ENCODE data around the gene KIF3A.

KIF3A gene

DNA sequence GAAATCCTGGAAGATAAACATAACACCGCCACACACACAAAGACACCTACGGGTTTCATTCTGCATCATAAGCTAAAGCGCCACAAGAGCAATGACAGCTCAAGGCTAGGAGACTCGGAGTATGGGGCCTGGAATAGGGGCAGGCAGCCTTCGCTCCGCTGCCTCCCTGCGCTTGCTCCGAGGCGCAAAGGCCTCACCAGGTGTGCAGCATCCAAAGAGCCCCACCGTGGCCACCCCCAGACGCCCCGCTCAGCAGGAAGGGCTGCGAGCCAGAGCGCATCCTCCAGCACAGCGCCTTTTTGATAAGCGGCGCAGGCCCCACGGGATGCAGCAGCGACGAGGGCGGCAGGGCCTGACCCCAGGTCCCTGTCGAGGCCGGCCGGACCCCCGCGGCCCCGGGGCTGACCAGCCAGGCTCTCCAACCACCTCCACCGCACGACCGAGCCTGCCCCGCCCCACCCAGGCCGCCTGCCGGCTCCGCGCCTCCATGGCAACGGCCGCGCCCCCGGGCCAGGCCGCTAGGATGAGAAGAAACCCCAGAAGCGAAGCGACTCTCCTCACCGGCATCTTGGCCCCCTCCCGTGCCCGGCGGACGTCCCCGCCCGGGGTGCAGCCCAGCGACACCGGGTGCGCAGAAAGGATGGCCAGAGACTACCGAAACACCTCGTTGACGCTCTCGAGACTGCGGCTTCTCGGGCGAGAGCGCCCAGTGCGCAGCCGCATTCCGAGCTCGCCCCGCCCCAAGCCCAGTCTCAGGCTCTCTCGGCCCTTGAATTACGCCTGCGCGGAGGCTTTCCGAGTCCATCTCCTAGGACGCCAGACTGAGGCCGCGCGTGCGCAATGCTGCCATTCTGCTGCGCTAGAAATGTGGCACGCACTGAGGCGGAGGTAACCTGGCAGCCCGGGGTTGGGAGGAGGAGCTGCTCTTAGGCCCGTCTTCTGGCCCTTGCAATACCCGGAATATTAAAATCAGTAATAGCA, at the start of gene KIF3A:
KIF3A (minus strand) TSS at position 694 of the 981 bp plus-strand sequence; CDS start at position 567, 127 bp downstream.
- in situ Hi-C loops (cut with HindIII; ENCODE audit: low sequenced_read_pairs): no loop called here

- in situ Hi-C loops (cut with HindIII; ENCODE audit: low sequenced_read_pairs): no loop called here
These were observed 49.7 kb upstream of the KIF3A start for GRCh38 chr5:132787076-132787475.

DNA sequence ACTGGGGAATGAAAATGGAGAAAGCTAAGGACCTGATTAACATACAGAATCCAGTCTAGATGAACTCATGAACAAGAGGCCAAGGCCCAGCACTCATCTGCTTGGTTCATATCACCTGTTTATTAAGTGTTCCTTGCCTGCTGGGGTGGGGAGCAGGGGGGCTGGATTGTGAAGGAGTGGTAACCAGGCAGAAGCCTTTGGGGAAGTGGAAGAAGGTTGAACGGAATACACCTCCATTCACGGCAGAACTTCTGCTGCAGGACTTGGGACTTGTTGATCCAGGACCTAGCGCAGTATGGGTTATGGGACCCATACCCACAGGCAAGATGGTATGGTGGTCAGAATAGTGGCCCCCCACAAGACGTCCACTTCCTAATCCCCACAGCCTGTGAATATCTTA, 48.5 kb upstream of the KIF3A start:
- in situ Hi-C loops (cut with HindIII; ENCODE audit: low sequenced_read_pairs): no loop called here

GRCh38 chr5:132785365-132785764, 48.0 kb upstream of the KIF3A start:
- in situ Hi-C loops (cut with HindIII; ENCODE audit: low sequenced_read_pairs): no loop called here

DNA sequence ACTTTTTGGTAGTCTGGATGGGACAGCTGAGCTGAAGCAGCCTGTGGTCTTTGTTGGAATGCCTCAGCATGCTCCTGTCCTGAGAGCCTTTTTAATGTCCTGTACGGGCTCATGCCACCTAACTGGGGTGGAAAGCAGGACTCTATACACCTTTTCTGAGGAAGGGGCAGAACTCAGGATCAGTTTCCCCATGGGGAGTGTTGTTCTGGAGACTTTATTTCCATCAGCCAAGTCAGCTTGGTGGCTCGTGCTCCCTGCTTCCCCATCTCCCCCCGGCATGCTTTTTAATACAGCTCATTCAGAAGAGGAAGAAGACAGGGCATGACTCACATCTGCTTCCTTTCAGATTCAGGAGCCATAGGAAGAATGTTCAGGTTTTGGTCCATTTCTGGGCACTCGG, 44.8 kb upstream of the KIF3A start:
- in situ Hi-C loops (cut with HindIII; ENCODE audit: low sequenced_read_pairs): no loop called here

- in situ Hi-C loops (cut with HindIII; ENCODE audit: low sequenced_read_pairs): no loop called here
These were observed 43.7 kb upstream of the KIF3A start for GRCh38 chr5:132781029-132781428.

DNA sequence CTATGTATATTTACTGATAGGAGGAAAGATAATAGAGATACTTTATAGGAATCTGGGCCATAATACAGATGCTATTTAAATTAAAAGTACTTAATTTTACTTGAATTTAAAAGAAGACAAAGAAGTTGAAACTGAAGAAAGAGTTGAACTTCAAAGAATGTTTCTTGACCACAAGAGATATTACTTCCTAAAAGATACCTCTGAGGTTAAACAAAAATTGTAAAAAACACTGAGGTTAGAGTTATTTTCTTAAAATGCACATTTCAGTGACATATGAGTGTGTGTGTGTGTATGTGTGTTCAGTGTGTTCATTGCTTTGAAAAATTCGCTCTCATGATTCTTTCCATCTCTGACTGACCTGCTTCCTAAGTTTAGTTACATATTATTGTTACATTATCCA, 43.2 kb upstream of the KIF3A start:
- in situ Hi-C loops (cut with HindIII; ENCODE audit: low sequenced_read_pairs): no loop called here

GRCh38 chr5:132779961-132780360, 42.6 kb upstream of the KIF3A start:
- in situ Hi-C loops (cut with HindIII; ENCODE audit: low sequenced_read_pairs): no loop called here

- in situ Hi-C loops (cut with HindIII; ENCODE audit: low sequenced_read_pairs): no loop called here
These were observed 41.5 kb upstream of the KIF3A start for GRCh38 chr5:132778856-132779255.

GRCh38 chr5:132778129-132778528, 40.8 kb upstream of the KIF3A start:
- in situ Hi-C loops (cut with HindIII; ENCODE audit: low sequenced_read_pairs): no loop called here

- in situ Hi-C loops (cut with HindIII; ENCODE audit: low sequenced_read_pairs): no loop called here
These were observed 40.1 kb upstream of the KIF3A start, which contains the start of gene SEPTIN8 for GRCh38 chr5:132777209-132778069. Gene SEPTIN8, minus strand, starts transcription at chr5:132777239. Its CDS starts 102 bp downstream, at chr5:132777137.

DNA sequence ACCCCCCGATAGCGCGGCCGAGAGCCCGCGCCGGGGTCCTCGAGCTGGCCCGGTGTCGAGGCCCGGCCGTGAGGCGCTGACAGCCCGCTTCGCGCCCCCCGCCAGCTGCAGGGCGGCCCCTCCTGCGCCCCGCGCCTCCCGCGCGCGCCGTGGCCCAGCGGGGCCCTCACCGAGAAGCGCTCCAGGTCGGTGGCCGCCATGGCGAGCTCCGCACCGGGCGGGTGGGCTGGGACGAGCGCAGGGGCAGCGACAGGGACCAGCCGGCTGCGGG, 39.5 kb upstream of the KIF3A start:
- in situ Hi-C loops (cut with HindIII; ENCODE audit: low sequenced_read_pairs): no loop called here

DNA sequence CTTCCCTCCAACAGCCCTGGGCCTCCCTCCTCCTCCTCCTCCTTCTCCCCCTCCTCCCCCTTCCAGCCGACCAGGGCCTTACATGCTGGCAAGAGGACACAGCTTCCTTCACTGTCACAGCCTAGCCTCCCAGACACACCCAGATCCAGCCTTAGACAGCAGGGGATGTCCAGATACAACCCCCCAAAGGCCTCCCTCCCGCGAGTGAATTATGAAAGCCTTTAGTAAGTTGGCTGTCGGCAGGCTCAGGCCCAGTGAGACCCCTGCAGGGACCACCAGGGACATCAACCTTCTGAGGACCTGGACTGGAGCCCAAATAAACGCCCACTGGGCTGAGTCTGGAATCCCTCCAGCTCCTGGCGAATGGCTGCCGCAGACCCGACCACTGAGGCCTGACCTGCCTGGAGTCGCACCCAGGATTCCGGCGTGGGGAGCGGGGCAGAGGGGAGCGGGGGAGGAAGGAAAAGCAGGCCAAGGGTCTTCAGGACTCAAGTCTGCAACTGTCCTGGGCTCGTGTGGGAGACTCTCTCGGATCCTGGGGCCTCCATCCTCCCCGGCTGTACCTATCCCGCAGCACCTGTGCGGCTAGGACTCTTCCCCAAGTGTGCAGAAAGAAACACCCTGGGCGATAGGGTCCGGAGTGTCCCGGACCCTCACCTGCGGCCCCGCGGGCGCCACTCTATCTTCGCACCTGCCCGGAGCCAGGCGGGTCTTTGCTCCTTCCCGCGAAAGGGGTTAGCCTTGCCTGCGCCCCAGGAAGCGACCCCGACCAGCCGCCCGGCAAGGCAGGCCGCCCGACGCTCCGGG, 39.0 kb upstream of the KIF3A start:
- in situ Hi-C loops (cut with HindIII; ENCODE audit: low sequenced_read_pairs): no loop called here

- in situ Hi-C loops (cut with HindIII; ENCODE audit: low sequenced_read_pairs): no loop called here
These were observed 38.2 kb upstream of the KIF3A start for GRCh38 chr5:132775476-132775961.

- in situ Hi-C loops (cut with HindIII; ENCODE audit: low sequenced_read_pairs): loop anchor here (5.0 kb wide), 1 partner anchor 58 kb away; no protein-coding TSS in a partner anchor
These were observed 37.5 kb upstream of the KIF3A start for GRCh38 chr5:132774896-132775295.

DNA sequence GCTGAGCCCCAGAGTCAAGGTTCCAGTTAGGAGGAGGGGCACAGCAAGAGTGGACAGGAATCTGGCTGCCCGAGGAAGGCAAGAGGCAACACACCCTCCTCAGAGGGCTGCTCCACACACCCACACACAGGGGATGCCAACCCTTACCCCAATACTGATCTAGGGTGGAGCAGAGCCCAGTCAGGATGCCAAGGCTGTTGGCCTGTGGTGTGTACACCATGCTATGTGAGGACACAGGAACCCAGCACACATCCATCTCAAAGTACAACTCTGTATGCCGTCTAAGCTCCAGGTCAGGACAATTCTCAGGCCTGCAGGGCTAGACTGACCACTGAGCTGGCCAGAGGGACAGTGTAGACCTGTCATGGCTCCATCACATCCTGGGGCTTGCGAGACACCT, 37.1 kb upstream of the KIF3A start:
- in situ Hi-C loops (cut with HindIII; ENCODE audit: low sequenced_read_pairs): loop anchor here (5.0 kb wide), 1 partner anchor 57 kb away; no protein-coding TSS in a partner anchor

DNA sequence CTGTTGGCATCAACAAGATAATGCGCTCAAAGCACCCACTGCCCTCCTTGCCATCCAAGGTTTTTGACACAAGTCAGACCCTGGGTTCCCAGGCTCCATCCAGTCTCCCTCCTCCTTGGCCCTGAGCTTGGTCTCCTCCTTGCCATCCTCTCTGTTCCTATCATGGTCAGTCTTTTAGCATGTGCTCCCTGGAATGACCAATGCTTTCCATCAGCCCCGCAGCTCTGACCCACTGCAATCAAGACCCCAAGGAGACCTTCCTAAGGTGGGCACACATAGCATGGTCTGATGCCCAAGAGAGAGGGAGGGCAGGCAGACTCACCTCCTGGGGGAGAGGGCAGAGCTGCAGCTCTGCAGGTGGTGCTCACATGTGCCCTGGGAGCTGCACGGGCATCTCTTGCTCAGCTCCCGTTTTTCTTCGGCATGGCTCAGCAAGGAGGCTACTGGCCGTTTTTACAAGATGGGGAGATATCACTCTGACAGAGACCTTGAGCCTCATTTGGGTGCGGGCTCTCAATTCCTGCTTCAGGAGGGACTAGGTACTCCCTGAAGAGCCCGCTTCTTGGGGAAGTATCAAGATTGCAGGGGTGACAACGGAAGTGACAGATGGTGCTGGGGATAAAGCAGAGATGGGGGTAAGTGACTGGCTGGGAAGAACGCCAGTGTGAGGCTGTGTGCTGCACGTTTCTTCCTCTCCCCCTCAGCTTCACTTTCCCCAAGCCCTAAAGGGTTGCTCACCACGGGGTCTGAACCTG, 36.4 kb upstream of the KIF3A start:
- in situ Hi-C loops (cut with HindIII; ENCODE audit: low sequenced_read_pairs): loop anchor here (5.0 kb wide), 1 partner anchor 56 kb away; no protein-coding TSS in a partner anchor

- in situ Hi-C loops (cut with HindIII; ENCODE audit: low sequenced_read_pairs): loop anchor here (5.0 kb wide), 1 partner anchor 56 kb away; no protein-coding TSS in a partner anchor
These were observed 35.8 kb upstream of the KIF3A start for GRCh38 chr5:132773114-132773513.

- in situ Hi-C loops (cut with HindIII; ENCODE audit: low sequenced_read_pairs): loop anchor here (5.0 kb wide), 1 partner anchor 55 kb away; no protein-coding TSS in a partner anchor
These were observed 35.1 kb upstream of the KIF3A start for GRCh38 chr5:132772291-132773070.

Measured in endothelial cell of hepatic sinusoid (primary cell).